H9 (cell line): Measurements from ENCODE around the gene CYB5RL. TPM values are rescaled to one million over a fixed set of nuclear protein-coding genes. Genes with fewer than 3 reads are reported as not detected.

Source experiments
- DNase-seq: peaks from one replicate; pipeline ENCODE4 v3.0.0-alpha.2; 2017
- H2AFZ ChIP-seq: one replicate; pipeline ENCODE4 v1.6.1; 2013; ENCODE audit warnings: mild to moderate bottlenecking, low read length, control low read depth, moderate library complexity
- H2AK5ac ChIP-seq: 2 replicates; pipeline ENCODE4 v1.6.1; 2013; ENCODE audit warnings: low read length, control low read depth, mixed read lengths; ENCODE audit not compliant: insufficient read length
- H2BK120ac ChIP-seq: one replicate; pipeline ENCODE4 v1.6.1; 2013; ENCODE audit warnings: low read depth, mild to moderate bottlenecking, low read length, control low read depth, inconsistent platforms; ENCODE audit not compliant: poor library complexity, severe bottlenecking
- H2BK12ac ChIP-seq: 2 replicates; pipeline ENCODE4 v1.6.1; 2013; ENCODE audit warnings: low read length, control low read depth, mixed read lengths, low read depth; ENCODE audit not compliant: insufficient read length
- H2BK15ac ChIP-seq: 2 replicates; pipeline ENCODE4 v1.6.1; 2013; ENCODE audit warnings: low read depth, low read length, control low read depth
- H2BK20ac ChIP-seq: one replicate; pipeline ENCODE4 v1.6.1; 2013; ENCODE audit warnings: low read depth, mild to moderate bottlenecking, low read length, control low read depth, inconsistent platforms; ENCODE audit not compliant: poor library complexity, severe bottlenecking
- H2BK5ac ChIP-seq: 2 replicates; pipeline ENCODE4 v1.6.1; 2013; ENCODE audit warnings: low read length, control low read depth, mixed read lengths; ENCODE audit not compliant: insufficient read length
- H3K14ac ChIP-seq: 2 replicates; pipeline ENCODE4 v1.6.1; 2013; ENCODE audit warnings: low read length, control low read depth; ENCODE audit not compliant: insufficient read depth
- H3K18ac ChIP-seq: 2 replicates; pipeline ENCODE4 v1.6.1; 2013; ENCODE audit warnings: low read depth, mild to moderate bottlenecking, mixed read lengths, low read length, control low read depth; ENCODE audit not compliant: insufficient read length
- H3K23ac ChIP-seq: 2 replicates; pipeline ENCODE4 v1.6.1; 2013; ENCODE audit warnings: low read length, control low read depth, mixed read lengths, low read depth; ENCODE audit not compliant: insufficient read length
- H3K23me2 ChIP-seq: 2 replicates; pipeline ENCODE4 v1.6.1; 2013; ENCODE audit warnings: low read depth, mild to moderate bottlenecking, mixed read lengths, low read length, control low read depth; ENCODE audit not compliant: insufficient read length, poor library complexity, severe bottlenecking
- H3K27ac ChIP-seq: 2 replicates; pipeline ENCODE4 v1.5.1; 2013; ENCODE audit warnings: low read length, control low read depth, mixed read lengths, low read depth; ENCODE audit not compliant: insufficient read length
- H3K27me3 ChIP-seq: 2 replicates; pipeline ENCODE4 v1.6.1; 2013; ENCODE audit warnings: low read length, control low read depth, inconsistent platforms; ENCODE audit not compliant: insufficient read depth
- H3K4ac ChIP-seq: 2 replicates; pipeline ENCODE4 v1.6.1; 2013; ENCODE audit warnings: low read depth, mild to moderate bottlenecking, control low read depth, inconsistent platforms, low read length, moderate library complexity
- H3K4me1 ChIP-seq: 2 replicates; pipeline ENCODE4 v1.6.1; 2013; ENCODE audit warnings: low read length, control low read depth, inconsistent platforms; ENCODE audit not compliant: insufficient read depth
- H3K4me2 ChIP-seq: 2 replicates; pipeline ENCODE4 v1.6.1; 2013; ENCODE audit warnings: low read length, control low read depth, mixed read lengths; ENCODE audit not compliant: insufficient read length, insufficient read depth
- H3K56ac ChIP-seq: 2 replicates; pipeline ENCODE4 v1.6.1; 2013; ENCODE audit warnings: low read depth, mild to moderate bottlenecking, mixed read lengths, low read length, control low read depth; ENCODE audit not compliant: insufficient read length
- H3K79me1 ChIP-seq: 2 replicates; pipeline ENCODE4 v1.6.1; 2013; ENCODE audit warnings: low read depth, mild to moderate bottlenecking, moderate library complexity, low read length, control low read depth, inconsistent platforms; ENCODE audit not compliant: insufficient read depth, poor library complexity, severe bottlenecking
- H3K79me2 ChIP-seq: 2 replicates; pipeline ENCODE4 v1.6.1; 2013; ENCODE audit warnings: low read length, control low read depth, inconsistent platforms; ENCODE audit not compliant: insufficient read depth
- H3K9ac ChIP-seq: 2 replicates; pipeline ENCODE4 v1.6.1; 2013; ENCODE audit warnings: low read length, control low read depth, mixed read lengths; ENCODE audit not compliant: insufficient read length; ENCODE audit errors: extremely low read depth
- H3K9me3 ChIP-seq: one replicate; pipeline ENCODE4 v1.6.1; 2013; ENCODE audit warnings: low read depth, low read length, inconsistent platforms; ENCODE audit not compliant: control insufficient read depth
- H3T11ph ChIP-seq: one replicate; pipeline ENCODE4 v1.6.1; 2013; ENCODE audit warnings: mild to moderate bottlenecking, low read length, control low read depth, inconsistent platforms
- H4K20me1 ChIP-seq: one replicate; pipeline ENCODE4 v1.6.1; 2013; ENCODE audit not compliant: control insufficient read depth, insufficient read length, insufficient read depth
- H4K5ac ChIP-seq: 2 replicates; pipeline ENCODE4 v1.6.1; 2013; ENCODE audit warnings: low read depth, mild to moderate bottlenecking, mixed read lengths, low read length, control low read depth; ENCODE audit not compliant: insufficient read length
- H4K8ac ChIP-seq: replicated peaks from 2 replicates; pipeline ENCODE4 v1.6.1; 2013; ENCODE audit warnings: low read length, control low read depth, mixed read lengths, low read depth; ENCODE audit not compliant: insufficient read length
- H4K91ac ChIP-seq: 2 replicates; pipeline ENCODE4 v1.6.1; 2013; ENCODE audit warnings: low read depth, mild to moderate bottlenecking, moderate library complexity, mixed read lengths, low read length, control low read depth; ENCODE audit not compliant: insufficient read length
- H3K27ac Mint-ChIP-seq, 3 experiments: 2 replicates in 2 of 3; 3 replicates in 1 of 3; pipeline ENCODE4 v1.8.0; 2020 to 2021; ENCODE audit warnings: mixed read lengths in 3 of 3, mild to moderate bottlenecking in 1 of 3, moderate library complexity in 1 of 3
- H3K27me3 Mint-ChIP-seq: 2 replicates; pipeline ENCODE4 v1.8.0; 2021; ENCODE audit warnings: low read depth, mild to moderate bottlenecking, moderate library complexity, mixed read lengths
- H3K36me3 Mint-ChIP-seq, 3 experiments: 2 replicates in 2 of 3; 3 replicates in 1 of 3; pipeline ENCODE4 v1.8.0; 2020 to 2021; ENCODE audit warnings: low read depth in 3 of 3, mixed read lengths in 3 of 3; ENCODE audit not compliant: insufficient read depth in 1 of 3
- H3K4me1 Mint-ChIP-seq, 2 experiments: 2 replicates each; pipeline ENCODE4 v1.8.0; 2020; ENCODE audit warnings: mixed read lengths in 2 of 2
- H3K4me3 Mint-ChIP-seq, 2 experiments: 2 replicates in 1 of 2; 3 replicates in 1 of 2; pipeline ENCODE4 v1.8.0; 2020 to 2021; ENCODE audit warnings: mild to moderate bottlenecking in 2 of 2, mixed read lengths in 2 of 2, moderate library complexity in 1 of 2
- H3K9me3 Mint-ChIP-seq, 2 experiments: 2 replicates in 1 of 2; 3 replicates in 1 of 2; pipeline ENCODE4 v1.8.0; 2020; ENCODE audit warnings: mild to moderate bottlenecking in 2 of 2, mixed read lengths in 2 of 2, moderate library complexity in 1 of 2
- WGBS: extraction: QIAGEN DNeasy Blood & Tissue Kit; methylation state at CpG from one replicate; pipeline ENCODE4 v1.1.7; 2013; ENCODE audit warnings: missing lambda C conversion rate, low lambda C conversion rate, mixed read lengths; ENCODE audit not compliant: insufficient read length; ENCODE audit errors: extremely low coverage; 5-methylcytosine and 5-hydroxymethylcytosine counted together
- total RNA-seq: library from RNA; stranded (reverse); gene quantifications from 2 replicates; pipeline ENCODE4 v1.2.1, GENCODE V29; 2021
- TF ChIP-seq, protein P1 (sequence below): fragments of 200-600 bp; sonication (generic); conservative IDR thresholded peaks from 3 replicates; pipeline ENCODE4 v1.8.0; 2021; ENCODE audit warnings: antibody characterized with exemption, mild to moderate bottlenecking

Gene CYB5RL
- total RNA-seq, 1 experiment from 2014 or later, result 12.6 TPM

DNA sequence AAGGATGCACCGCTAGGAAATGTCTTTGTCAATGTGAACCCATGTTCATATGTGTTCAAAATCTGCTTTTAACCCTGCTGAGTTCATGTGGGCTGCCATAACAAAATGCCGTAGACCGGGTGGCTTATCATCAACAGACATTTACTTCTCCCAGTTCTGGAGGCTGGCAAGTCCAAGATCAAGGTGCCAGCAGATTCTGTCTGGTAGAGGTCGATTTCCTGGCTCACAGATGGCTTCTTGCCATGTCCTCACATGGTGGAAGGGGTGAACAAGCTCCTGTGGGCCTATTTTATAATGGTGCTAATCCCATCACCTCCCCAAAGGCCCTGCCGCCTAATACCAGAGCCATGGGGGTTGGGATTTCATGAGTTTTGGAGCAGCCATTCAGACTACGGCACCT is 42.4 kb downstream of the CYB5RL start:
- H3K79me2 ChIP-seq, result no peaks in the 10 kb centered on the region
- DNase-seq, result no peak
- Mint-ChIP-seq H3K9me3 (no peaks in the 10 kb centered on the region), H3K4me3 (no peak overlapping the region), H3K27me3 (peaks cover 16% of the 10 kb centered on the region), H3K36me3 (no peaks in the 10 kb centered on the region), H3K4me1 (peaks cover 13 to 14% of the 10 kb centered on the region in 2 experiments), H3K27ac (no peak overlapping the region)
- no peak overlapping the region for H2BK120ac ChIP-seq
- no peak overlapping the region for H4K91ac ChIP-seq
- H3K23me2 ChIP-seq, result no peaks in the 10 kb centered on the region
- H3K9ac ChIP-seq, result no peak overlapping the region
- no CpG with 5 or more reads among the region's 6 CpGs for WGBS
- no peak overlapping the region for H3K18ac ChIP-seq
- no peaks in the 10 kb centered on the region for H3K9me3 ChIP-seq
- no peaks in the 10 kb centered on the region for H4K20me1 ChIP-seq
- H2AK5ac ChIP-seq, result no peak overlapping the region
- H4K8ac ChIP-seq, result no peak overlapping the region
- no peak overlapping the region for H2AFZ ChIP-seq
- H3K56ac ChIP-seq, result no peak overlapping the region
- H4K5ac ChIP-seq, result no peak overlapping the region
- no peak overlapping the region for H3K4ac ChIP-seq
- H3K4me1 ChIP-seq, result peaks cover 4% of the 10 kb centered on the region; the same call in 1 of the 2 replicates
- no peak overlapping the region for H3T11ph ChIP-seq
- H3K23ac ChIP-seq, result no peak overlapping the region
- H2BK20ac ChIP-seq, result no peak overlapping the region
- no peak overlapping the region for H3K27ac ChIP-seq
- H3K79me1 ChIP-seq, result no peaks in the 10 kb centered on the region
- no peak overlapping the region for H2BK5ac ChIP-seq
- no peak overlapping the region for H3K4me2 ChIP-seq
- no peak overlapping the region for H3K14ac ChIP-seq
- no peak overlapping the region for H2BK15ac ChIP-seq
- no peaks in the 10 kb centered on the region for H3K27me3 ChIP-seq
- H2BK12ac ChIP-seq, result no peak overlapping the region
- TF ChIP-seq, protein P1, sequence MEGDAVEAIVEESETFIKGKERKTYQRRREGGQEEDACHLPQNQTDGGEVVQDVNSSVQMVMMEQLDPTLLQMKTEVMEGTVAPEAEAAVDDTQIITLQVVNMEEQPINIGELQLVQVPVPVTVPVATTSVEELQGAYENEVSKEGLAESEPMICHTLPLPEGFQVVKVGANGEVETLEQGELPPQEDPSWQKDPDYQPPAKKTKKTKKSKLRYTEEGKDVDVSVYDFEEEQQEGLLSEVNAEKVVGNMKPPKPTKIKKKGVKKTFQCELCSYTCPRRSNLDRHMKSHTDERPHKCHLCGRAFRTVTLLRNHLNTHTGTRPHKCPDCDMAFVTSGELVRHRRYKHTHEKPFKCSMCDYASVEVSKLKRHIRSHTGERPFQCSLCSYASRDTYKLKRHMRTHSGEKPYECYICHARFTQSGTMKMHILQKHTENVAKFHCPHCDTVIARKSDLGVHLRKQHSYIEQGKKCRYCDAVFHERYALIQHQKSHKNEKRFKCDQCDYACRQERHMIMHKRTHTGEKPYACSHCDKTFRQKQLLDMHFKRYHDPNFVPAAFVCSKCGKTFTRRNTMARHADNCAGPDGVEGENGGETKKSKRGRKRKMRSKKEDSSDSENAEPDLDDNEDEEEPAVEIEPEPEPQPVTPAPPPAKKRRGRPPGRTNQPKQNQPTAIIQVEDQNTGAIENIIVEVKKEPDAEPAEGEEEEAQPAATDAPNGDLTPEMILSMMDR, result no peak
